Stimulated activated CD4-positive, alpha-beta T cell treated with anti-CD3 and anti-CD28 coated beads, Interleukin-4, amount 100 ng/mL, for 4 hours (primary cell): Measurements from ENCODE around the gene GRIK4.

ENCODE experiments used
- DNase-seq, 2 experiments: peaks; one replicate each; pipeline ENCODE4 v3.0.0-alpha.2; 2020

The GRIK4 gene

DNA sequence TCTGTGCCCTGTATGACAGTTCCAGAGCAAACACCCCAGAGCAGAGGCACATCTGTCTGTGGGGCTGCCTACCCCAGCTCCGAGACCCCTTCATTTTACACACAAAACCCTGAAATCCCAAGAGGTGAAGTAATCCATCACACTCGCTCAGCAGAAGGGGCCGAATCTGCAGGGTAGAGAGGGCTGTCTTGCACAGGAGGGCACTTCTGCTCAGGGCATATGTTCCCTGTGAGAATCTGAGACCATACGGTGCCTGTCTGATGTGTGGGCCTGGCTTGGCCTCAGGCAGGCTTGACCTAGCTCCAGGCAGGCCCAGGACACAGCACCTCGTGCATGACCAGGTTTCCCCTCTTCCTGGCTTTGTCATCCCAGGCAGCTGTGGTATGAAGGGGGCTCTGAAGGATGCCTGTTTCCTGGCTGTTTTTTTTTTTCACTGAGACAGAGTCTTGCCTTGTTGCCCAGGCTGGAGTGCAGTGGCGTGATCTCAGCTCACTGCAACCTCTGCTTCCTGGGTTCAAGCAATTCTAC is 37.2 kb downstream of the GRIK4 start:
- DNase-seq, result no peak

DNA sequence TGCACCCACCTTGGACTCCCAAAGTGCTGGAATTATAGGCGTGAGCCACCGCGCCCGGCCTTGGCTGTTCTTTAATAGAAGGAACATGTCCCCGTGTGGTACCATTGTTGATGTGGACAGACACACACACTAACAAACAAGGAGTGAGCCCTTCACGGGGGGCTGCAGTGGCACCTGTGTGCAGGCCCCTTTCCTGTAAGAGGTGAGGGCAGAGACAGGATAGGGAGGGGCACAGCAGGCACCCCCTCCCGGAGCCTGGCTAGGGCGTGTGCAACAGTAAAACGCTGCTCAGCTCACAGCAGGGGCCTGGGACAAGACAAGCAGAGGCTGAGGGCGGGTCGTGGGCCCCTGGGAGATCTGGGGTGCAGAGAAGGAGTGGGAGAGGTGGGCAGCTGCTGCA is 37.8 kb downstream of the GRIK4 start:
- no peak for DNase-seq

DNA sequence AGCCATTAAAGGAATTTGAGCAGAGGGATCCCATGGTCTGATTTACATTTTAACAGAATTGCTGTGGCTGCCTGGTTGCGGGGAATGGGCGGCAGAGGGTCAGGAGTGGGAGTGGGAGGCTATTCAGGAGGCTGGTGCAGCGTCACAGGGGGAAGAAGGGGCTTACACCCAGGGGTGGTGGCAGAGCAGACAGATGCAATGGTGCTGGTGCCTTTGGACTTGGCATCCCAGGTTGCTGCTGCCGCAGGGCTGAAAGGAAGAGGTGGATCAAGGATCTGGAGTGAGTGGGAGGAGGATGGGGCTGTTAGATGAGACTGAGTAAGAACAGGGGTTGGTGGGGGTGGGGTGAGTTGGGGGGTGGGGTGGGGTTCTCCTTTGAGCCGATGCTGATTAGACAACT is 38.5 kb downstream of the GRIK4 start:
- no peak for DNase-seq

DNA sequence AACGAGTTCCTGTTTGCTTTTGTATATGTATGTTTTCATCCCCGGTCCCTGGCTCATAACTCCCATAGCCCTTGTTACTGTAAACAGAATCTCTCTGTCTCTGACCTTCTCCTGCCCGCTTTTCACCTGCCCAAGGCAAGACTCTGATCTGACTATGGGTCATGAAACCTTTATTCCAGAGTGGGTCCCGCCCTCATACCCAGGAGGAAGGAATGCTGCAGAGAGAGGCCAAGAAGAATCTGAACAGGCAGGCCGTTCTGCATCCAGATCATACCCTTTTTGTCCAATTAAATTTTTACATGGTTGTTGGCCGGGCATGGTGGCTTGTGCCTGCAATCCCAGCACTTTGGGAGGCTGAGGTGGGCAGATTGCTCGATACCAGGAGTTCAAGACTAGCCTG is 39.6 kb downstream of the GRIK4 start:
- DNase-seq, result no peak

DNA sequence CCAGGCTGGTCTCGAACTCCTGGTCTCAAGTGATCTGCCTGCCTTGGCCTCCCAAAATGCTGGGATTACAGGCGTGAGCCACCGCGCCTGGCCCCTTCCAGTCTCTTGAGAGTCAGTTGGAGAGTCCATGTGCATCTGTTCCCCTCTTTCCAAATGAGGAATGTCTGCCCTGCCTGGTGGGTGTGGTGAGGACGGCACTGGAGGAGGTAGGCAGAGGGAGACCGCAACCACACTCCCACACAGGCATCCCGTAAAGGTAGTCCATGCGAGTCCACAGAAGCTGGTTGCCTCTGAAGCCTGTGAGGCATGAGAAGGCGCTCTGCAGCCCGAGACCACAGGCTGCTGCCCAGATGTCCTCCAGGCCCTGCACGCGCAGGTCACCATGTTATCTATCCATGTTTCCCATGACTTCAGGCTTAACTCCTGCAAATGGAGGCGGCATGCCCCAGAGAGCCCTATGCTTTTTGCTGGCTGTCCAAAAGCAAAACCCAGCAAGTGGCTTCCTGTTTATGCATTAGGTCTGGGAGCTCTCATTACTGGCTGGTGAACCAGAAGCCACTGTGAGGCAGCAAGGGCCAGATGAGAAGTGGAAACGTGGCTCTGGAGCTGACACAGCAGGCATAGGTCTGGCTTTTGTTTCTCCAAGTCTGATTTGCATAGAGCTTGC is 43.4 kb downstream of the GRIK4 start:
- DNase-seq, result no peak

DNA sequence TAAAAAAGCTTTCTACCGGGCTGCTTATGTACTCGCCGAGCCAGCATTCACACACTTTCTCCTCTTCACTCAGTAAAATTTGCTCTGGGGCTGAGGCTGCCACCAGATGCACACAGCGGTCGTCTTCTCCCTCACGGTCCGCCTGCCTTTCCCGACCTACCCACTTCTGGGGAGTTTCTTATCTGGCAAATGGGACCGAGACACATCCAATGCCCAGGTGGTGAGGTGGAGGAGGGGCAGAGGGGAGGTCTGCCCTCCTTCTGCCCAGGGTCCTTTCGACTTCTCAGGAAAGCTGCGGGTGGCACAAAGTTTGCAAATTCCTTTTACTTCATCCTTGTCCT is 43.9 kb downstream of the GRIK4 start:
- no peak for DNase-seq

- no peak for DNase-seq
These were observed 45.2 kb downstream of the GRIK4 start for GRCh38 chr11:120556797-120557196.

- DNase-seq, result no peak
These were observed 47.3 kb downstream of the GRIK4 start for GRCh38 chr11:120558744-120559431.

GRCh38 chr11:120561286-120561685 is 49.7 kb downstream of the GRIK4 start:
- no peak for DNase-seq

DNA sequence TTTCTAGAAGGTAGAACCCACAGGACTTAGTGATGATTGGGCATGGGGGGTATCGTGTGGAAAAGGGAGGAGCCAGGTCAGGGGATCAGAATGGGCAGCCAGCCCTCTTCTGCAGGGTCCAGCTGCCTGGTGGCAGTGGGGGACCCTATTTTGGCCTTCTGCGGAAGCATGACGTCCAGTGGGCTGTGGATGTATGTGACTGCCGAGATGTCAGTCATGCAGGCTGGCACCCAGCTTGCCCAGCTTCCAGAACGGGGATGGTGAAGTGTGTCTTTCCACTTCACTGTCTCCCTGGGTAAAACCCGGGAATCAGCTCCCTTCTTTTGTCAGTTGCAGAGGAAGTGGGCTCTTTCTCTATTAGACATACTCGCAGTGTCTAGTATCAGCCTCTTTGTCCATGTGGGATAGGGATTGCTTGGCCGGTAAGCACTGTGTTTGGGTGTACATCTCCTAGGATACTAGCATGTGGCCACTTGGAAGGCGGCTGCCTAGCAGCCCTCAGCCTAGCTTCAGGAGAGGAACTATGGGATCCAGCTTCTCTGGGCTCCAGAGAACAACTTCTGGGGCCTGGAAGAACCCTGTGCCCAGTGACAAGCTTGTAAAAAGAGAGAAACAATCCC is 51.4 kb downstream of the GRIK4 start:
- no peak for DNase-seq

- DNase-seq, result no peak
These were observed 52.4 kb downstream of the GRIK4 start for GRCh38 chr11:120563703-120564572.

DNA sequence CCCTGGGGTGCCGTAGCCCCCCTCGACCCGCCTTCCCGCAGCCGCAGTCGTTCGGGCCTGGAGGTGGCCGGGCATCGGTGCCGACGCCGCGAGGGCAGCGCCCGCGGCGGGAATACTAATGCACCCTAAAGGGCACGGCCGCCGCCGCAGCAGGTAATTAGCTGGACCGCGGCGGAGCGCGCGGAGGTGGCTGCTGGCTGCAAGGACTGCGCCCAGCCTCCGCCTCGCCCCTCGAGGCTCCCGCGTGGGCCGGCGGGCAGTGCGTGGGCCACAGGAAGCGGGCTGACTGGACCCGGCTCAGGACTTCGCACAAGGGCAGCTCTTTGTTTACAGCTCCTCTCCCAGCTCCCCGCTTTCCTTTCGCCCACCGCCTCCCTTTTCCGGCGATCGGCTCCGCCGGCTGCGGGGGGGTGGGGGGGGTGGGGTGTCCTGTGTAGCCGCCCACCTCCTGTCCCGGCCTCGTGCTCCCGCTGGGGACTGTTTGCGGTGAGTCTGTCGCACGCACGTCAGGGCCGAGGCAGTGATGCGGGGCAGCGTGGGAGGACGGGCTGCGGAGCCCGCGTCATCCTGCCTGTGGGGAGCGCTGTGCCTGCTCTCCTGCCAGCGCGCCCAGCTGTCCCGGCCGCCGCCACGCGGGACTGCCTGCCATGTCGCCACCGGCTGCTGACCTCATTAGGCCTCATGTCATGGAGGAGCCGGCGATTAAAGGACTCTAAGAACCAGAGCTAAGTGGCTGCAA is 53.2 kb downstream of the GRIK4 start:
- peak in 1 of 2 experiments; percentile 11 for DNase-seq

GRCh38 chr11:120565466-120566155 is 54.1 kb downstream of the GRIK4 start:
- no peak for DNase-seq

DNA sequence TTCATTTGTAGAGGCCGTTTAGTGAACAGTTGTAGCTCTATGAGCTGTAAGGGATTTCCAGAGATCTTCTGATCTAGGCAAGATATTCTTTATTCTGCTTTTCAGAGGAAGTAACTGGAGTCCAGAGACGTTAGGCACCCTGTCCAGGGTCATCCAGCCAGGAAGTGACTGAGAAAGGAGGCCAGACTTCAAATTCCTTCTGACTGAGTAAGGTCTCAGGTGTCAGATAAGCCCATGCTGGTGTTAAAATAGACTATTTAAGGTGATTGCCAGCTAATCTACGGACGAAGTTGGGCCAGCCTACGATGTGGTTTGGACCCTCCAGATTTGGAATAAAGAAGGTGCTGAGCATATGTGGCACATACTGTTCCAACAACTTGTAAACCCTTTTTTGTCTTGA is 54.6 kb downstream of the GRIK4 start:
- DNase-seq, result no peak

DNA sequence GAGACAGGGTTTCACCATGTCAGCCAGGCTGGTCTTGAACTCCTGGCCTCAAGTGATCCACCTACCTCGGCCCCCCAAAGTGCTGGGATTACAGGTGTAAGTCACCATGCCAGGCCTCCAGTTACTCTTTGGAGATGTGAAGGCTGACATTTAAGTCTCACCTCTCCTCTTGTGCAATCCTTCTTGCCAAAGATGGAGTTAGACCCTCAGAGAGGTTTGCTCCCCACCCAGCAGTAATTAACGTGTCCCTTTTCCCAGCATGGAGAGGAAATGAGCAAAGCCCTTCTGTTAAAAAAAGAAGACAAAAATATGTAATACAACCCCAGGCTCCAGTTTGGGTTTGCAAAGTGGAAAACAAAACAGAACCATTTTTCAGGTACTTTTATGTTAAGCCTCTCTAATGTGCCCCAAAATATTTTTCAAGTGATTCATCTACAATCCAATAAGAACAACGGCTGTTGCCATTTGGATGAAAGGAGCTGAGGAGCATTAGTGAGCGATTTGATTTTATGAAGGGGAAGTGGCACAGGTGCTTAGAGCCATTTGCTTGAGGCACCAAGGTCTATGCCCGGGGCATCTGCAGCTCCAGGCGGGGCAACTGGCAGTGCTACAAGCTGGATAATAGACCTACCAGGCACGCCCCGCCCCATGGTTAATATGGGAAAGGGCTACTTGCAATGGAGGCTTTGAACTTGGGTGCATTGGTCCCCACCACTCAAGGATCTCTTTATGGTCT is 57.2 kb downstream of the GRIK4 start:
- DNase-seq, result no peak

- no peak for DNase-seq
These were observed 58.3 kb downstream of the GRIK4 start for GRCh38 chr11:120569861-120570260.

DNA sequence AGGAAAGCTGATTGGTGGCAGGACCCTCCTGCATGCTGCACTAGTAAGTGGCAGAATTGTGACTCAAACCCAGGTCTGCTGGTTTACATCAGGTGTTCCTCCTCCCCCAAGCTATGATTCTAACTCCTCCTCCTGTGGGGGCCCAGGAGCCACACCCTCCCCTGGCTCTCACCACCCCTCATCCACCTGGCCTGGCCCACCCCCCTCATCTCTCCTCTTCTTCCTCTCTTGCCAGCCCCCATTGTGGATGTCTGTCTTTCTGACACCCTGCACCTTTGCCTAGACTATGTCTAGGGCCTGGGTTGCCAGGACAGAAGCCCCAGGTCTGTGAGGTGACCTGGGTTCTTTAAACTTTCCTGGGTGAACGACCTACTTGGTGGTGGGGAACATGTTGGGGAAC is 59.9 kb downstream of the GRIK4 start:
- DNase-seq, result no peak

DNA sequence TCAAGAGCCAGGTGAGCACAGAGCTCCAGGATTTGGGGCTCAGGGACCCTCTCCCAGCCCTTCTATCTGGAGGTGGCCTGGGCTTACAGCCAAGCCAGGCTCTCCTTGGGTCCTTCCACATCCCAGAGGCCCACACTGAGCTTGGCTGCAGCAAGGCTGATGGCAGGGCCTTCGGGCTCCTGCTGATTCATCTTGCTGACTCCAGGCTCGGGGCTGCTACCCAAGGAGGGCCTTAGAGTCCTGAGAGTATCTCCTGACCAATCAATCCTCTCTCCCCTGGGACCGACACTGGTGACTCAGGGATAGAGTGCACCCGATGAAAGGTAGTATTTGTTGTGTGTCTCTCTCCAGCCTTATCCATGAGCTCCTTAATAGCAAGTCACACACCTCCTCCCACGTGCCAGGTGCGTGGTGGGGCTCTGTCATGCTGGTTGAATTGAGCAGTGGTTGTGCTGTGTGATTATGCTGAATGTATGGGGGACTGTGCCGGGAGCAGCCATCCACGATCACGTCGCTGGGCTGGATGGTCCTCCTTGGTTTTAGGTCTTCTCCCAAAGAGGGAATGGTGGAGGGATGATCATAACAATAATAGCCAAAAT is 62.3 kb downstream of the GRIK4 start:
- no peak for DNase-seq

- DNase-seq, result no peak
These were observed 63.3 kb downstream of the GRIK4 start for GRCh38 chr11:120574876-120575275.

DNA sequence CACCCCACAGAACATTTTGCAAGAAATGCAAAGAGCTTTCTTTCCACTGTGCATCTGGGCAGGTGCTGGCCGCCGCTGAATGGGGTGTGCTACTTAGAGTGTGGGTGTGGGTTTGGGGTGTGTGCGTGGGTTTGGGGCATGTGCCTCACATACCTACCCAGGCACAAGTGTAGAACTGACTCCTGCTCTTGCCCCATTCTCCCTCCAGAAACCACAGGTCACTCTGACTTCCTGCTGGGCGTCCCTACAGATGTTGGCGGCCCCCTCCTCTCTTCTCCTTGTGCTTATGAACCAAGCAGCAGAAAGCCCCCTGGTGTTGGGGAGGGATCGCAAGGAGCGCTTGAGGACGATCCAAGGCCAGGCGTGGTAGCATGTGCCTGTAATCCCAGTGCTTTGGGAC is 63.9 kb downstream of the GRIK4 start:
- no peak for DNase-seq

DNA sequence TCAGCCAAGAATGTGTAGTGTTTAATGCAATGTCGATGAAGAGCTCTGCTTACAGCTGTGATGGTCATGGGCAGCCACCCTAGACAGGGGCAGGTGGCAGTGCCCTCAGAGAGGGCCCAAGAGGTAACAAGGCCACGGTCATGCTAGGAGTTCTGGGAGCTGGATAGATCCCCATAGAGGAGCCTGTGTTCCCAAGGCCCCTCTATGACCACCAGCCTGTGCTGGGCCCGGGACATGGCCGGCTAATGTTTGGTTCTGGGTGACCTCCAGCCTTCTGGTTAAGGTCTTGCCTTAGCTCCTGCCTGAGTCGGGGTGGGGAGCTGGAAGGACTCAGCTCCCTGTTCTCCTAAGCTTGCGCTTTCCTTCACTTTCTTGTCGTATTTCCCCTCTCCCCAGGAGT is 65.1 kb downstream of the GRIK4 start:
- DNase-seq, result no peak
